K562 (cell line): ENCODE results near the gene FMN2. TPM values are rescaled to one million over a fixed set of nuclear protein-coding genes. Genes with fewer than 3 reads are reported as not detected.

Experiments used
- HES1 ChIP-seq: fragments of 450-650 bp; IDR thresholded peaks from 2 replicates; pipeline ENCODE4 v1.6.1; 2016; ENCODE audit warnings: low read depth, mild to moderate bottlenecking, moderate library complexity
- MIER1 ChIP-seq: fragments of 450-650 bp; IDR thresholded peaks from 2 replicates; pipeline ENCODE4 v1.6.1; 2016; ENCODE audit warnings: antibody characterized with exemption, mild to moderate bottlenecking, low read depth
- PATZ1 ChIP-seq: fragments of 250-450 bp; sonication (Bioruptor Pico); IDR thresholded peaks from 2 replicates; pipeline ENCODE4 v1.5.0; 2020; ENCODE audit warnings: mild to moderate bottlenecking, borderline replicate concordance
- POLR2AphosphoS5 ChIP-seq: IDR thresholded peaks from 2 replicates; pipeline ENCODE4 v1.6.1; 2011; ENCODE audit warnings: mild to moderate bottlenecking, low read depth, low read length, moderate library complexity; ENCODE audit not compliant: control insufficient read depth, insufficient read depth
- TRIM28 ChIP-seq: fragments of 450-650 bp; IDR thresholded peaks from 2 replicates; pipeline ENCODE4 v1.6.1; 2017
- XRCC3 ChIP-seq: fragments of 450-650 bp; IDR thresholded peaks from 2 replicates; pipeline ENCODE4 v1.6.1; 2017; ENCODE audit warnings: mild to moderate bottlenecking, moderate library complexity
- polyA plus RNA-seq, 8 experiments: library from polyadenylated mRNA; depleted of rRNA in 4 of 8; stranded (reverse) in 5 of 8; unstranded in 3 of 8; fragments of >200 nt; fragmentation: Nextera tagmentation in 2 of 8; fragmentation: Illumina TruSeq in 1 of 8; extraction: Ambion mirVana in 2 of 8; extraction: Trizol in 1 of 8; gene quantifications; 2 replicates each; pipeline versions ENCODE4 v1.2.1 to v1.2.3, GENCODE V29; 2011 to 2014; ENCODE audit warnings: inconsistent platforms in 1 of 8, missing spikeins in 1 of 8
- total RNA-seq, 7 experiments: library from RNA; depleted of rRNA in 6 of 7; stranded (reverse); fragments of >200 nt in 6 of 7; fragmentation: Illumina TruSeq in 2 of 7; extraction: Trizol in 2 of 7; gene quantifications; 2 replicates each; pipeline versions ENCODE4 v1.2.1 to v1.2.3, GENCODE V29; 2011 to 2021; ENCODE audit warnings: low replicate concordance in 1 of 7
- TF ChIP-seq, protein P1 (sequence below): fragments of 200-600 bp; sonication (generic); IDR thresholded peaks from one replicate; pipeline ENCODE4 v1.6.1; 2012; ENCODE audit warnings: mild to moderate bottlenecking, low read depth, low read length, inconsistent platforms

The FMN2 gene
- total and polyA plus RNA-seq, 9 of the 15 experiments (the other 6 are each of a cell fraction or from before 2014, with no cell fraction given), result 0.15 to 0.45 (median 0.16) TPM; not detected in 3

DNA sequence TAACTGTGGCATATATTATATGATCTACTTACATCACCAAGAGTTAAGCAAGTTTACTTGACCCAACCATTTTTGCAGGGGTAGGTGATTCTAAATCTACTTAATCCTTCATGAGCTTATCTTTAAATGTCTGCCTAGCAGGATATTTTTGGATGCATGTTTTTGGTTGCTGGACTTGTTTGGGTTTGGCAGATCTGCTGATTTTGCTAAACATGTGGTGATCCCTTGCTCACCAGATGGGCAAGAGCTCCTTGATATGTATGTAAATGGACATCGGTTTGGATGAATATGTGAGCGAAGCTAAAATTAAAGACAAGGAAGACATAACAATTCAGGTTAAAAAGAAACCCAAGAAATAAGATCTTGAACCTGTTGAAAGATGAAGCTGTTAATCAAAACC lies 36.7 kb downstream of the FMN2 start (continued):
- TF ChIP-seq, protein P1, sequence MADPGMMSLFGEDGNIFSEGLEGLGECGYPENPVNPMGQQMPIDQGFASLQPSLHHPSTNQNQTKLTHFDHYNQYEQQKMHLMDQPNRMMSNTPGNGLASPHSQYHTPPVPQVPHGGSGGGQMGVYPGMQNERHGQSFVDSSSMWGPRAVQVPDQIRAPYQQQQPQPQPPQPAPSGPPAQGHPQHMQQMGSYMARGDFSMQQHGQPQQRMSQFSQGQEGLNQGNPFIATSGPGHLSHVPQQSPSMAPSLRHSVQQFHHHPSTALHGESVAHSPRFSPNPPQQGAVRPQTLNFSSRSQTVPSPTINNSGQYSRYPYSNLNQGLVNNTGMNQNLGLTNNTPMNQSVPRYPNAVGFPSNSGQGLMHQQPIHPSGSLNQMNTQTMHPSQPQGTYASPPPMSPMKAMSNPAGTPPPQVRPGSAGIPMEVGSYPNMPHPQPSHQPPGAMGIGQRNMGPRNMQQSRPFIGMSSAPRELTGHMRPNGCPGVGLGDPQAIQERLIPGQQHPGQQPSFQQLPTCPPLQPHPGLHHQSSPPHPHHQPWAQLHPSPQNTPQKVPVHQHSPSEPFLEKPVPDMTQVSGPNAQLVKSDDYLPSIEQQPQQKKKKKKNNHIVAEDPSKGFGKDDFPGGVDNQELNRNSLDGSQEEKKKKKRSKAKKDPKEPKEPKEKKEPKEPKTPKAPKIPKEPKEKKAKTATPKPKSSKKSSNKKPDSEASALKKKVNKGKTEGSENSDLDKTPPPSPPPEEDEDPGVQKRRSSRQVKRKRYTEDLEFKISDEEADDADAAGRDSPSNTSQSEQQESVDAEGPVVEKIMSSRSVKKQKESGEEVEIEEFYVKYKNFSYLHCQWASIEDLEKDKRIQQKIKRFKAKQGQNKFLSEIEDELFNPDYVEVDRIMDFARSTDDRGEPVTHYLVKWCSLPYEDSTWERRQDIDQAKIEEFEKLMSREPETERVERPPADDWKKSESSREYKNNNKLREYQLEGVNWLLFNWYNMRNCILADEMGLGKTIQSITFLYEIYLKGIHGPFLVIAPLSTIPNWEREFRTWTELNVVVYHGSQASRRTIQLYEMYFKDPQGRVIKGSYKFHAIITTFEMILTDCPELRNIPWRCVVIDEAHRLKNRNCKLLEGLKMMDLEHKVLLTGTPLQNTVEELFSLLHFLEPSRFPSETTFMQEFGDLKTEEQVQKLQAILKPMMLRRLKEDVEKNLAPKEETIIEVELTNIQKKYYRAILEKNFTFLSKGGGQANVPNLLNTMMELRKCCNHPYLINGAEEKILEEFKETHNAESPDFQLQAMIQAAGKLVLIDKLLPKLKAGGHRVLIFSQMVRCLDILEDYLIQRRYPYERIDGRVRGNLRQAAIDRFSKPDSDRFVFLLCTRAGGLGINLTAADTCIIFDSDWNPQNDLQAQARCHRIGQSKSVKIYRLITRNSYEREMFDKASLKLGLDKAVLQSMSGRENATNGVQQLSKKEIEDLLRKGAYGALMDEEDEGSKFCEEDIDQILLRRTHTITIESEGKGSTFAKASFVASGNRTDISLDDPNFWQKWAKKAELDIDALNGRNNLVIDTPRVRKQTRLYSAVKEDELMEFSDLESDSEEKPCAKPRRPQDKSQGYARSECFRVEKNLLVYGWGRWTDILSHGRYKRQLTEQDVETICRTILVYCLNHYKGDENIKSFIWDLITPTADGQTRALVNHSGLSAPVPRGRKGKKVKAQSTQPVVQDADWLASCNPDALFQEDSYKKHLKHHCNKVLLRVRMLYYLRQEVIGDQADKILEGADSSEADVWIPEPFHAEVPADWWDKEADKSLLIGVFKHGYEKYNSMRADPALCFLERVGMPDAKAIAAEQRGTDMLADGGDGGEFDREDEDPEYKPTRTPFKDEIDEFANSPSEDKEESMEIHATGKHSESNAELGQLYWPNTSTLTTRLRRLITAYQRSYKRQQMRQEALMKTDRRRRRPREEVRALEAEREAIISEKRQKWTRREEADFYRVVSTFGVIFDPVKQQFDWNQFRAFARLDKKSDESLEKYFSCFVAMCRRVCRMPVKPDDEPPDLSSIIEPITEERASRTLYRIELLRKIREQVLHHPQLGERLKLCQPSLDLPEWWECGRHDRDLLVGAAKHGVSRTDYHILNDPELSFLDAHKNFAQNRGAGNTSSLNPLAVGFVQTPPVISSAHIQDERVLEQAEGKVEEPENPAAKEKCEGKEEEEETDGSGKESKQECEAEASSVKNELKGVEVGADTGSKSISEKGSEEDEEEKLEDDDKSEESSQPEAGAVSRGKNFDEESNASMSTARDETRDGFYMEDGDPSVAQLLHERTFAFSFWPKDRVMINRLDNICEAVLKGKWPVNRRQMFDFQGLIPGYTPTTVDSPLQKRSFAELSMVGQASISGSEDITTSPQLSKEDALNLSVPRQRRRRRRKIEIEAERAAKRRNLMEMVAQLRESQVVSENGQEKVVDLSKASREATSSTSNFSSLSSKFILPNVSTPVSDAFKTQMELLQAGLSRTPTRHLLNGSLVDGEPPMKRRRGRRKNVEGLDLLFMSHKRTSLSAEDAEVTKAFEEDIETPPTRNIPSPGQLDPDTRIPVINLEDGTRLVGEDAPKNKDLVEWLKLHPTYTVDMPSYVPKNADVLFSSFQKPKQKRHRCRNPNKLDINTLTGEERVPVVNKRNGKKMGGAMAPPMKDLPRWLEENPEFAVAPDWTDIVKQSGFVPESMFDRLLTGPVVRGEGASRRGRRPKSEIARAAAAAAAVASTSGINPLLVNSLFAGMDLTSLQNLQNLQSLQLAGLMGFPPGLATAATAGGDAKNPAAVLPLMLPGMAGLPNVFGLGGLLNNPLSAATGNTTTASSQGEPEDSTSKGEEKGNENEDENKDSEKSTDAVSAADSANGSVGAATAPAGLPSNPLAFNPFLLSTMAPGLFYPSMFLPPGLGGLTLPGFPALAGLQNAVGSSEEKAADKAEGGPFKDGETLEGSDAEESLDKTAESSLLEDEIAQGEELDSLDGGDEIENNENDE, result no peak
- TF ChIP-seq XRCC3, result no peak
- TF ChIP-seq POLR2AphosphoS5, result no peak
- TF ChIP-seq MIER1, result no peak
- no peak for TF ChIP-seq PATZ1 (CRISPR knock-in tag)
- no peak for TF ChIP-seq TRIM28
- TF ChIP-seq HES1, result no peak
